Prostate gland (tissue), 2 donors: ENCODE measurements around the gene KNOP1. TPM values are rescaled to one million over a fixed set of nuclear protein-coding genes. Genes with fewer than 3 reads are reported as not detected.
"Not testable (repeated sequence)": the region's sequence is repeated elsewhere in the genome, so short reads cannot be mapped to it uniquely, and the experiment has no call there.

Source experiments
- DNase-seq: peaks from one replicate; pipeline ENCODE4 v3.0.0-alpha.2; 2019; ENCODE audit warnings: low spot score
- H3K27ac ChIP-seq, 2 donors: fragments of 200-600 bp; sonication (generic); 2 replicates each; pipeline ENCODE4 v1.5.1; 2017 to 2019
- H3K27me3 ChIP-seq: fragments of 200-600 bp; sonication (generic); replicated peaks from 2 replicates; pipeline ENCODE4 v1.5.1; 2019; ENCODE audit not compliant: insufficient read depth
- H3K36me3 ChIP-seq, 2 donors: fragments of 200-600 bp; sonication (generic); 1 replicate in 1 of 2; 2 replicates in 1 of 2; pipeline versions ENCODE4 v1.5.1 to v1.8.1; 2017 to 2019
- H3K4me1 ChIP-seq: fragments of 200-600 bp; sonication (generic); replicated peaks from 2 replicates; pipeline ENCODE4 v1.5.1; 2019
- H3K4me3 ChIP-seq, 2 donors: fragments of 200-600 bp; sonication (generic); 2 replicates each; pipeline ENCODE4 v1.5.1; 2017 to 2019
- H3K9me3 ChIP-seq: fragments of 200-600 bp; sonication (generic); 2 replicates; pipeline ENCODE4 v1.5.1; 2017
- POLR2A ChIP-seq: fragments of 450-650 bp; IDR thresholded peaks from one replicate; pipeline ENCODE4 v1.6.1; 2016; ENCODE audit warnings: antibody characterized with exemption, mild to moderate bottlenecking
- POLR2AphosphoS5 ChIP-seq: sonication (generic); formaldehyde crosslinking; IDR thresholded peaks from one replicate; pipeline ENCODE4 v1.6.1; 2017; ENCODE audit warnings: antibody characterized with exemption
- WGBS: methylation state at CpG from one replicate; pipeline ENCODE4 v1.1.5; 2018; 5-methylcytosine and 5-hydroxymethylcytosine counted together
- intact Hi-C: fragments of 100-400 bp; cut with DNase I; formaldehyde crosslinking; loops from one replicate; pipeline ENCODE4 v1.14.2; 2022
- total RNA-seq, 2 donors: library from RNA; depleted of rRNA; stranded (reverse); fragments of >200 nt; gene quantifications; one replicate each; pipeline ENCODE4 v1.1.0, GENCODE V29; 2016
- TF ChIP-seq, protein P1 (sequence below), 4 experiments: fragments of 200-600 bp in 2 of 4; fragments of 450-650 bp in 2 of 4; sonication (generic) in 2 of 4; IDR thresholded peaks; 1 replicate in 3 of 4; 2 replicates in 1 of 4; pipeline ENCODE4 v1.5.1; 2016 to 2019; ENCODE audit warnings: antibody characterized with exemption in 4 of 4, mild to moderate bottlenecking in 2 of 4, moderate library complexity in 2 of 4

Gene KNOP1
- total RNA-seq, 2 donors from 2014 or later: 11.2 to 26.6 TPM

DNA sequence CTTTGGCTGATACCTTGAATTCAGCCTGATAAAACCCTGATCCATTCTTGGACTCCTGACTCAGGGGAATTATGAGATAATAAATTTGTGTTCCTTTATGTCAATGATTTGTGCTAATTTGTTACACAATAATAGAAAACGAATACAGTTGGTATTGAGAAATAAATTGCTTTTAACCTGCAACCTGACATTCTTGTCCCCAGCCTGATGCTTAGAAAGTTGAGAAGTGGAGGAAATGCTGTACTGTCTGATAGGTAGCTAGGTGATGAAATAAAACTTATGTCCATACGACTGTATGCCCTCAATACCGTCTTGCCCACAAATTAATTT lies 10.6 kb upstream of the KNOP1 start:
- no peak for DNase-seq
- no peak overlapping the region for H3K27ac ChIP-seq
- no peaks in the 10 kb centered on the region for H3K27me3 ChIP-seq
- 91% methylated on average over 3 of the region's 3 CpGs for WGBS
- H3K9me3 ChIP-seq: no peaks in the 10 kb centered on the region
- H3K4me1 ChIP-seq: no peaks in the 10 kb centered on the region
- intact Hi-C loops: no loop called here
- no peaks in the 10 kb centered on the region for H3K36me3 ChIP-seq
- no peak for TF ChIP-seq POLR2A
- H3K4me3 ChIP-seq: no peak overlapping the region

DNA sequence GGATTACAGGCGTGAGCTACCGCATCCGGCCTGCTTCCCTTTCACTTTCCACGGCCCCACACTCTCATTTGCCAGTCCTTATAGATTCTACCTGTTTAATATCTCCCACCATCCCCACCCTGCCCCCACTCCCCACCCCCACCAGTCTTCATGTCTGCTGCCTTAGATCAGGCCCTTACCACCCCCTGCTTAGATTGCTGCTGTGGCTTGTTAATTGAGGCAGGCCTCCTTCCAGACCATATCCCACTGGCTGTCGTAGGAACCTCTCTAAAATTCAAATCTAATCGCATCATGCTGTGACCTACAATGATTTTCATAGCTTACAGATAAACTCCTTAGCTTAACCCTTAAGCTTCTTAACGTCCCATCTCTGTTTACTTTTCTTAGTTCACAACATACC lies 5.0 kb upstream of the KNOP1 start:
- Histone ChIP-seq H3K9me3 (no peaks in the 10 kb centered on the region), H3K4me1 (no peaks in the 10 kb centered on the region), H3K27ac (no peak overlapping the region), H3K36me3 (no peaks in the 10 kb centered on the region), H3K4me3 (no peak overlapping the region), H3K27me3 (no peaks in the 10 kb centered on the region)
- TF ChIP-seq POLR2A: no peak
- TF ChIP-seq, protein P1, sequence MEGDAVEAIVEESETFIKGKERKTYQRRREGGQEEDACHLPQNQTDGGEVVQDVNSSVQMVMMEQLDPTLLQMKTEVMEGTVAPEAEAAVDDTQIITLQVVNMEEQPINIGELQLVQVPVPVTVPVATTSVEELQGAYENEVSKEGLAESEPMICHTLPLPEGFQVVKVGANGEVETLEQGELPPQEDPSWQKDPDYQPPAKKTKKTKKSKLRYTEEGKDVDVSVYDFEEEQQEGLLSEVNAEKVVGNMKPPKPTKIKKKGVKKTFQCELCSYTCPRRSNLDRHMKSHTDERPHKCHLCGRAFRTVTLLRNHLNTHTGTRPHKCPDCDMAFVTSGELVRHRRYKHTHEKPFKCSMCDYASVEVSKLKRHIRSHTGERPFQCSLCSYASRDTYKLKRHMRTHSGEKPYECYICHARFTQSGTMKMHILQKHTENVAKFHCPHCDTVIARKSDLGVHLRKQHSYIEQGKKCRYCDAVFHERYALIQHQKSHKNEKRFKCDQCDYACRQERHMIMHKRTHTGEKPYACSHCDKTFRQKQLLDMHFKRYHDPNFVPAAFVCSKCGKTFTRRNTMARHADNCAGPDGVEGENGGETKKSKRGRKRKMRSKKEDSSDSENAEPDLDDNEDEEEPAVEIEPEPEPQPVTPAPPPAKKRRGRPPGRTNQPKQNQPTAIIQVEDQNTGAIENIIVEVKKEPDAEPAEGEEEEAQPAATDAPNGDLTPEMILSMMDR (IDR thresholded peaks at IDR 0.05): no peak
- TF ChIP-seq POLR2AphosphoS5: no peak
- DNase-seq: no peak
- intact Hi-C loops: no loop called here
- WGBS: 85% methylated on average over 7 of the region's 7 CpGs

GRCh38 chr16:19722269-19722952 lies 4.4 kb upstream of the KNOP1 start:
- no peaks in the 10 kb centered on the region for H3K4me1 ChIP-seq
- H3K4me3 ChIP-seq: no peak overlapping the region
- no peak for TF ChIP-seq POLR2A
- no peak for TF ChIP-seq POLR2AphosphoS5
- TF ChIP-seq, protein P1 (IDR thresholded peaks at IDR 0.05): no peak
- no peaks in the 10 kb centered on the region for H3K36me3 ChIP-seq
- H3K27me3 ChIP-seq: no peaks in the 10 kb centered on the region
- intact Hi-C loops: no loop called here
- H3K27ac ChIP-seq: no peak overlapping the region
- no peaks in the 10 kb centered on the region for H3K9me3 ChIP-seq
- DNase-seq: no peak
- 87% methylated on average over 11 of the region's 11 CpGs for WGBS

DNA sequence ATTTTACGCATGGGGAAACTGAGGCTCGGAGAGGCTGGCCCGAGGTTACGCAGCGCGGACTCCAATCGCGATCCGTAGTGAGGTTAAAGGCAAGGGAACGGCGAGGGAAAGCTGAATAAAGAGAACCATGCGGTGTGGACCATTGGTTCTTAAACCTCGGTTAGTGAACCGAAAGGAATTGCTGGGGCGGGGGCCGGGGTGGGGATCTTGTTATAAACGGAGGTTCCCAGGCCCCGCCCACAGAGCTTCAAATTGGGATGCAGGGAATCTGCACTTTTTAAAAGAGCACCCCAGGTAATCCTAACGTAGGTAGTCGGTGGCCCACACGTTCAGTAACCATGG lies 568 bp upstream of the KNOP1 start:
- WGBS: 0% methylated on average over 21 of the region's 21 CpGs
- no peaks in the 10 kb centered on the region for H3K4me1 ChIP-seq
- peak overlapping the region; percentile 67 to 69 for H3K27ac ChIP-seq
- no peaks in the 10 kb centered on the region for H3K27me3 ChIP-seq
- intact Hi-C loops: loop anchor here (5.0 to 10.0 kb wide), 2 partner anchors 114 to 164 kb away; partner anchors contain the start of gene GPRC5B
- H3K9me3 ChIP-seq: no peaks in the 10 kb centered on the region
- peak overlapping the region; percentile 95 to 98 for H3K4me3 ChIP-seq
- H3K36me3 ChIP-seq: peaks cover 3 to 5% of the 10 kb centered on the region in 2 donors
- no peak for DNase-seq
- no peak for TF ChIP-seq POLR2A
- TF ChIP-seq POLR2AphosphoS5: no peak
- TF ChIP-seq, protein P1 (IDR thresholded peaks at IDR 0.05): no peak

GRCh38 chr16:19717314-19717713 lies 713 bp downstream of the KNOP1 start:
- DNase-seq: no peak
- peak overlapping the region in 1 of 2 donors; percentile 67 for H3K27ac ChIP-seq
- intact Hi-C loops: loop anchor here (5.0 to 10.0 kb wide), 2 partner anchors 113 to 165 kb away; partner anchors contain the start of gene GPRC5B
- H3K4me3 ChIP-seq: peak overlapping the region; percentile 95 to 98
- H3K27me3 ChIP-seq: no peaks in the 10 kb centered on the region
- no peaks in the 10 kb centered on the region for H3K9me3 ChIP-seq
- no peaks in the 10 kb centered on the region for H3K4me1 ChIP-seq
- TF ChIP-seq POLR2A: no peak
- TF ChIP-seq, protein P1 (IDR thresholded peaks at IDR 0.05): no peak
- TF ChIP-seq POLR2AphosphoS5: no peak
- WGBS: under 1% methylated on average over 10 of the region's 10 CpGs
- peaks cover 3 to 5% of the 10 kb centered on the region in 2 donors for H3K36me3 ChIP-seq

GRCh38 chr16:19716728-19717127 lies 1.3 kb downstream of the KNOP1 start:
- intact Hi-C loops: loop anchor here (5.0 to 10.0 kb wide), 2 partner anchors 112 to 166 kb away; partner anchors contain the start of gene GPRC5B
- H3K27me3 ChIP-seq, DNase-seq, H3K27ac ChIP-seq, H3K36me3 ChIP-seq, H3K9me3 ChIP-seq, H3K4me1 ChIP-seq: not testable (repeated sequence)
- WGBS: 27% methylated on average over 11 of the region's 11 CpGs
- peak overlapping the region; percentile 95 to 98 for H3K4me3 ChIP-seq
